Ishikawa (cell line): ENCODE measurements around the gene ARID1B.

Experiments
- CEBPB ChIP-seq: IDR thresholded peaks from 2 replicates; pipeline ENCODE4 v1.6.1; 2012
- CREB1 ChIP-seq: IDR thresholded peaks from 2 replicates; pipeline ENCODE4 v1.6.1; 2012; ENCODE audit warnings: low read depth
- EGR1 ChIP-seq: IDR thresholded peaks from 2 replicates; pipeline ENCODE4 v1.6.1; 2012
- EP300 ChIP-seq: IDR thresholded peaks from 2 replicates; pipeline ENCODE4 v1.6.1; 2012; ENCODE audit warnings: borderline replicate concordance
- FOXM1 ChIP-seq: IDR thresholded peaks from 2 replicates; pipeline ENCODE4 v1.6.1; 2012; ENCODE audit warnings: low read depth, borderline replicate concordance
- NFIC ChIP-seq: IDR thresholded peaks from 2 replicates; pipeline ENCODE4 v1.6.1; 2012
- RAD21 ChIP-seq: IDR thresholded peaks from 2 replicates; pipeline ENCODE4 v1.6.1; 2012; ENCODE audit warnings: low read depth
- TAF1 ChIP-seq: IDR thresholded peaks from 2 replicates; pipeline ENCODE4 v1.6.1; 2012; ENCODE audit warnings: low read depth, mild to moderate bottlenecking
- TCF12 ChIP-seq: IDR thresholded peaks from 2 replicates; pipeline ENCODE4 v1.6.1; 2012; ENCODE audit warnings: low read depth
- TEAD4 ChIP-seq: IDR thresholded peaks from 2 replicates; pipeline ENCODE4 v1.6.1; 2012
- YY1 ChIP-seq: IDR thresholded peaks from 2 replicates; pipeline ENCODE4 v1.6.1; 2012; ENCODE audit warnings: low read depth
- ZBTB7A ChIP-seq: IDR thresholded peaks from 2 replicates; pipeline ENCODE4 v1.6.1; 2012; ENCODE audit warnings: low read depth
- TF ChIP-seq, protein P1 (sequence below): IDR thresholded peaks from 2 replicates; pipeline ENCODE4 v1.6.1; 2012
- TF ChIP-seq, protein P2 (sequence below): IDR thresholded peaks from 2 replicates; pipeline ENCODE4 v1.6.1; 2012; ENCODE audit warnings: low read depth, mild to moderate bottlenecking
- TF ChIP-seq, protein P3 (sequence below): IDR thresholded peaks from 2 replicates; pipeline ENCODE4 v1.6.1; 2012

ARID1B gene

DNA sequence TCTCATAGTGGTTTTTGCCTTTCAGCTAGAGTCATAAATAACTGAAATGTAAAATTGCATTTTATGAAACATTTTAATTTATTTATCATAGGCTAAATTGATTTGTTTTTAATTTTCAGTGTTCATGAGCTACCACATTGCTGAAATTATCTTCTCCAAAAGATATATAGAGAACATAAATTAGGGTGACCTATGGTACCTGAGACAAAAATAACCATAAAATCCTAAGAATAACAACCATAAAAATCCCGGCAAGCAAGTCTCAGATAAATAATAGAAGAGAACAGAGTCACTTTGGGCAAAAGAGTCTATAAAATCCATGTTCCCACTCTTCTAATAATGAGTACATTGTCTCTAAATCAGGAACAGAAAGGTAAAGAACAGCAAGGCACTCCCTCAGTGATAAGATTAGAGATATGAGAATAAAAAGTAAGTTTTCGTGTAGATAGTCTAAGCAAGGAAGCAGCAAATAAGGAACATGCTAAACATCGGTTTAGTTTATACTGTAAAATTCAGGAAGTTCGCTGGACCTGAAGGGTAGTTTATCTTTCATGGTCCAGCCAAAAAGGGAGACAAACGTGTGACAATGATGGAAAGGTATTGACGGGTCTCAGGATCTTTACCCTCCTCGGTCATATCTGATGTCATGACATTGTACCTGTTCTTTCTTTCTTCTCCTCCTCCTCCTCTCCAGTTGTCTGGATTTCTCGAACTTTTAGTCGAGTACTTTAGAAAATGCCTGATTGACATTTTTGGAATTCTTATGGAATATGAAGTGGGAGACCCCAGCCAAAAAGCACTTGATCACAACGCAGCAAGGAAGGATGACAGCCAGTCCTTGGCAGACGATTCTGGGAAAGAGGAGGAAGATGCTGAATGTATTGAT is 428.5 kb downstream of the ARID1B start:
- no peak for TF ChIP-seq CEBPB
- TF ChIP-seq RAD21: no peak
- TF ChIP-seq, protein P1, sequence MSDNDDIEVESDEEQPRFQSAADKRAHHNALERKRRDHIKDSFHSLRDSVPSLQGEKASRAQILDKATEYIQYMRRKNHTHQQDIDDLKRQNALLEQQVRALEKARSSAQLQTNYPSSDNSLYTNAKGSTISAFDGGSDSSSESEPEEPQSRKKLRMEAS: no peak
- TF ChIP-seq, protein P2, sequence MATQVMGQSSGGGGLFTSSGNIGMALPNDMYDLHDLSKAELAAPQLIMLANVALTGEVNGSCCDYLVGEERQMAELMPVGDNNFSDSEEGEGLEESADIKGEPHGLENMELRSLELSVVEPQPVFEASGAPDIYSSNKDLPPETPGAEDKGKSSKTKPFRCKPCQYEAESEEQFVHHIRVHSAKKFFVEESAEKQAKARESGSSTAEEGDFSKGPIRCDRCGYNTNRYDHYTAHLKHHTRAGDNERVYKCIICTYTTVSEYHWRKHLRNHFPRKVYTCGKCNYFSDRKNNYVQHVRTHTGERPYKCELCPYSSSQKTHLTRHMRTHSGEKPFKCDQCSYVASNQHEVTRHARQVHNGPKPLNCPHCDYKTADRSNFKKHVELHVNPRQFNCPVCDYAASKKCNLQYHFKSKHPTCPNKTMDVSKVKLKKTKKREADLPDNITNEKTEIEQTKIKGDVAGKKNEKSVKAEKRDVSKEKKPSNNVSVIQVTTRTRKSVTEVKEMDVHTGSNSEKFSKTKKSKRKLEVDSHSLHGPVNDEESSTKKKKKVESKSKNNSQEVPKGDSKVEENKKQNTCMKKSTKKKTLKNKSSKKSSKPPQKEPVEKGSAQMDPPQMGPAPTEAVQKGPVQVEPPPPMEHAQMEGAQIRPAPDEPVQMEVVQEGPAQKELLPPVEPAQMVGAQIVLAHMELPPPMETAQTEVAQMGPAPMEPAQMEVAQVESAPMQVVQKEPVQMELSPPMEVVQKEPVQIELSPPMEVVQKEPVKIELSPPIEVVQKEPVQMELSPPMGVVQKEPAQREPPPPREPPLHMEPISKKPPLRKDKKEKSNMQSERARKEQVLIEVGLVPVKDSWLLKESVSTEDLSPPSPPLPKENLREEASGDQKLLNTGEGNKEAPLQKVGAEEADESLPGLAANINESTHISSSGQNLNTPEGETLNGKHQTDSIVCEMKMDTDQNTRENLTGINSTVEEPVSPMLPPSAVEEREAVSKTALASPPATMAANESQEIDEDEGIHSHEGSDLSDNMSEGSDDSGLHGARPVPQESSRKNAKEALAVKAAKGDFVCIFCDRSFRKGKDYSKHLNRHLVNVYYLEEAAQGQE: no peak
- no peak for TF ChIP-seq NFIC
- TF ChIP-seq EGR1: no peak

DNA sequence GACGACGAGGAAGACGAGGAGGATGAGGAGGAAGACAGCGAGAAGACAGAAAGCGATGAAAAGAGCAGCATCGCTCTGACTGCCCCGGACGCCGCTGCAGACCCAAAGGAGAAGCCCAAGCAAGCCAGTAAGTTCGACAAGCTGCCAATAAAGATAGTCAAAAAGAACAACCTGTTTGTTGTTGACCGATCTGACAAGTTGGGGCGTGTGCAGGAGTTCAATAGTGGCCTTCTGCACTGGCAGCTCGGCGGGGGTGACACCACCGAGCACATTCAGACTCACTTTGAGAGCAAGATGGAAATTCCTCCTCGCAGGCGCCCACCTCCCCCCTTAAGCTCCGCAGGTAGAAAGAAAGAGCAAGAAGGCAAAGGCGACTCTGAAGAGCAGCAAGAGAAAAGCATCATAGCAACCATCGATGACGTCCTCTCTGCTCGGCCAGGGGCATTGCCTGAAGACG is 429.2 kb downstream of the ARID1B start:
- TF ChIP-seq, protein P1: no peak
- TF ChIP-seq, protein P2: no peak
- TF ChIP-seq CEBPB (no peak), RAD21 (no peak), ZBTB7A (no peak), FOXM1 (no peak)

DNA sequence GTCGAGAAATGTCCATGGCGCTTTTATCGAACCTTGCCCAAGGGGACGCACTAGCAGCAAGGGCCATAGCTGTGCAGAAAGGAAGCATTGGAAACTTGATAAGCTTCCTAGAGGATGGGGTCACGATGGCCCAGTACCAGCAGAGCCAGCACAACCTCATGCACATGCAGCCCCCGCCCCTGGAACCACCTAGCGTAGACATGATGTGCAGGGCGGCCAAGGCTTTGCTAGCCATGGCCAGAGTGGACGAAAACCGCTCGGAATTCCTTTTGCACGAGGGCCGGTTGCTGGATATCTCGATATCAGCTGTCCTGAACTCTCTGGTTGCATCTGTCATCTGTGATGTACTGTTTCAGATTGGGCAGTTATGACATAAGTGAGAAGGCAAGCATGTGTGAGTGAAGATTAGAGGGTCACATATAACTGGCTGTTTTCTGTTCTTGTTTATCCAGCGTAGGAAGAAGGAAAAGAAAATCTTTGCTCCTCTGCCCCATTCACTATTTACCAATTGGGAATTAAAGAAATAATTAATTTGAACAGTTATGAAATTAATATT is 430.4 kb downstream of the ARID1B start:
- TF ChIP-seq CEBPB (no peak), EP300 (no peak), TEAD4 (no peak)

DNA sequence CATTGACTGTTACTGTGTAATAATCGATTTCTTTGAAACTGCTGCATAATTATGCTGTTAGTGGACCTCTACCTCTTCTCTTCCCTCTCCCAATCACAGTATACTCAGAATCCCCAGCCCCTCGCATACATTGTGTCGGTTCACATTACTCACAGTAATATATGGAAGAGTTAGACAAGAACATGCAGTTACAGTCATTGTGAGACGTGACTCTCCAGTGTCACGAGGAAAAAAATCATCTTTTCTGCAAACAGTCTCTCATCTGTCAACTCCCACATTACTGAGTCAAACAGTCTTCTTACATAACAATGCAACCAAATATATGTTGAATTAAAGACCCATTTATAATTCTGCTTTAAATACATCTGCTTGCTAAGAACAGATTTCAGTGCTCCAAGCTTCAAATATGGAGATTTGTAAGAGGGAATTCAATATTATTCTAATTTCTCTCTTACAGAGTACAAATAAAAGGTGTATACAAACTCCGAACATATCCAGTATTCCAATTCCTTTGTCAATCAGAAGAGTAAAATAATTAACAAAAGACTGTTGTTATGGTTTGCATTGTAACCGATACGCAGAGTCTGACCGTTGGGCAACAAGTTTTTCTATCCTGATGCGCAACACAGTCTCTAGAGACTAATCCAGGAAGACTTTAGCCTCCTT is 432.8 kb downstream of the ARID1B start:
- TF ChIP-seq TEAD4 (no peak), ZBTB7A (no peak), CEBPB (no peak), YY1 (no peak), EGR1 (no peak), CREB1 (no peak), EP300 (no peak), FOXM1 (no peak), NFIC (no peak), RAD21 (no peak), TCF12 (no peak), TAF1 (no peak)
- TF ChIP-seq, protein P1: no peak
- TF ChIP-seq, protein P2: no peak
- TF ChIP-seq, protein P3, sequence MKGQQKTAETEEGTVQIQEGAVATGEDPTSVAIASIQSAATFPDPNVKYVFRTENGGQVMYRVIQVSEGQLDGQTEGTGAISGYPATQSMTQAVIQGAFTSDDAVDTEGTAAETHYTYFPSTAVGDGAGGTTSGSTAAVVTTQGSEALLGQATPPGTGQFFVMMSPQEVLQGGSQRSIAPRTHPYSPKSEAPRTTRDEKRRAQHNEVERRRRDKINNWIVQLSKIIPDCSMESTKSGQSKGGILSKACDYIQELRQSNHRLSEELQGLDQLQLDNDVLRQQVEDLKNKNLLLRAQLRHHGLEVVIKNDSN: no peak
